ENCODE data around the gene SLAMF9.

GRCh38 chr1:159941591-159942560 lies 12.2 kb downstream of the SLAMF9 start:
- TF ChIP-seq CTCF (IDR thresholded peaks at IDR 0.05) (no peak), POLR2AphosphoS5 (IDR thresholded peaks at IDR 0.05) (no peak), EP300 (IDR thresholded peaks at IDR 0.05) (no peak)

Measured in suprapubic skin (tissue), 4 donors.